GM21737 (cell line): ENCODE results near the gene SLC26A5.
"Not testable (repeated sequence)": the region's sequence is repeated elsewhere in the genome, so short reads cannot be mapped to it uniquely, and the experiment has no call there.

Experiments
- ATAC-seq: cut with Tn5 transposase; IDR thresholded peaks from one replicate; pipeline ENCODE4 v1.9.1; 2021; ENCODE audit warnings: mild to moderate bottlenecking, moderate library complexity; ENCODE audit not compliant: unreplicated experiment

Gene SLC26A5, protein sequence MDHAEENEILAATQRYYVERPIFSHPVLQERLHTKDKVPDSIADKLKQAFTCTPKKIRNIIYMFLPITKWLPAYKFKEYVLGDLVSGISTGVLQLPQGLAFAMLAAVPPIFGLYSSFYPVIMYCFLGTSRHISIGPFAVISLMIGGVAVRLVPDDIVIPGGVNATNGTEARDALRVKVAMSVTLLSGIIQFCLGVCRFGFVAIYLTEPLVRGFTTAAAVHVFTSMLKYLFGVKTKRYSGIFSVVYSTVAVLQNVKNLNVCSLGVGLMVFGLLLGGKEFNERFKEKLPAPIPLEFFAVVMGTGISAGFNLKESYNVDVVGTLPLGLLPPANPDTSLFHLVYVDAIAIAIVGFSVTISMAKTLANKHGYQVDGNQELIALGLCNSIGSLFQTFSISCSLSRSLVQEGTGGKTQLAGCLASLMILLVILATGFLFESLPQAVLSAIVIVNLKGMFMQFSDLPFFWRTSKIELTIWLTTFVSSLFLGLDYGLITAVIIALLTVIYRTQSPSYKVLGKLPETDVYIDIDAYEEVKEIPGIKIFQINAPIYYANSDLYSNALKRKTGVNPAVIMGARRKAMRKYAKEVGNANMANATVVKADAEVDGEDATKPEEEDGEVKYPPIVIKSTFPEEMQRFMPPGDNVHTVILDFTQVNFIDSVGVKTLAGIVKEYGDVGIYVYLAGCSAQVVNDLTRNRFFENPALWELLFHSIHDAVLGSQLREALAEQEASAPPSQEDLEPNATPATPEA

DNA sequence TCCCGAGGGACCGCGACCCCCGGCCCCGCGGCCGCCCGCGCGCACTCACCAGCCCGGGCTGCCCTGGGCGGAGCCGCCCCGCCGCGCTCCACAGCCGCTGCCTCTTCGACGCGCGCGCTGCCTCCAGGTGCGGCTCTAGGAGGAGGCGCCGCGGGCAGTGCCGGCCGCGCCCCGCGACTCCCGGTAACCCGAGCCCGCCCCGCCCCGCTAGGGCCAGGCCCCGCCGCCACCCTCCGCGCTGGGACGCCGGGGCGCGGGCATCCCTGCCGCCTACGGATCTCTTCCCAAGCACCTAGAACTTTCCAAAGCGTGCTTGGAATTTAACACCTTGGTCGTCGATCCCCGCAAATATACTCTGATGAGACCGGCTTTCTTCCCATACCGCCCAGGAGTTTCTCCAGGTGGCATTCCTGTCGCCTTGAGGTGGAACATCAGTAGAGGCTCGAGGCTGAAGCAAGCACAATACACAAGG, at the start of gene SLC26A5:
Gene SLC26A5, minus strand, starts transcription at position 159 of the 472 bp plus-strand sequence. CDS start 24,693 bp downstream, outside the sequence.
- ATAC-seq = no peak

DNA sequence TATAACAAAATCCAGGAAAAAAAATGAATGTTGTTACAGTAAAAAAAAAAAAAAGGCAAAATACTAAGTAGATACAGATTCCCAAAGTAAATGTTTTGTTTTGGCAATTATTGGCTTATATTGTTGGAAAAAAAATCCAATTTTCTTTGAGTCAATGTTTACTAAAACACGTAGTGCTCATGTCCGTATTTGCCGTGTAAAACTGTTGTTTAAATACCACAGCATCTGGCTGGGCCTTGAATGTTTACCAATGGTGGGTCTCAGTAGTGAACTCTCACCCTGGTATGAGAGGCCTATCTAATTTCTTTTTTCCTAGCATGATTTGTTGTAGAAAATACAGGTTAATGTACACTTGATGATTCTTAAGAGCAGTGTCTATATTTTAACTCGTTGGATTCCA, 41.4 kb upstream of the SLC26A5 start:
- ATAC-seq = no peak

DNA sequence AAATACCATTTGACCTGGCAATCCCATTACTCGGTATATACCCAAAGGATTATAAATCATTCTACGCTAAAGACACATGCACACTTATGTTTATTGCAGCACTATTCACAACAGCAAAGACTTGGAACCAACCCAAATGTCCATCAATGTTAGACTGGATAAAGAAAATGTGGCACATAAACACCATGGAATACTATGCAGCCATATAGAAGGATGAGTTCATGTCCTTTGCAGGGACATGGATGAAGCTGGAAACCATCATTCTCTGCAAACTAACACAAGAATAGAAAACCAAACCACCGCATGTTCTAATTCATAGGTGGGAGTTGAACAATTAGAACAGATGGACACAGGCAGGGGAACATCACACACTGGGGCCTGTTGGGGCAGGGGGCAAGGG, 40.9 kb upstream of the SLC26A5 start:
- ATAC-seq = not testable (repeated sequence)

DNA sequence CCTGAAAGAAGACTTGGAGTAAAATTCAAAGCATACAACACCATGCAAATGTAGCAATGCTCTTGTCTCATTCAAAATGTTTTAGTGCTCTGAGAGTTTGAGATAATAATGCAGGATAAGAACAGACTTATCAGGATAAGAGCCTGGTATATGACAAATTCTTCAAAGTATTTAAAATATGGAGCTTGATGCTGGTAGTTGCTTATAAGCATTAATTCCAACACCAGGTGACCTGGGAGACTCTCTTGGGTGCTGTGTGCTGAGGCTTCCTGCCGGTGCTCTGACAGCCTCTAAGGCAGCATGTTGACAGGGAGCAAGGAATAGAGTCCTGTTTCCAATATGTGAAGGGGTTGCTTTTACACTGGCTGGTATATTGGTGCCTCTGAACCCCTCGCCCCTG, 34.8 kb upstream of the SLC26A5 start:
- ATAC-seq = no peak

DNA sequence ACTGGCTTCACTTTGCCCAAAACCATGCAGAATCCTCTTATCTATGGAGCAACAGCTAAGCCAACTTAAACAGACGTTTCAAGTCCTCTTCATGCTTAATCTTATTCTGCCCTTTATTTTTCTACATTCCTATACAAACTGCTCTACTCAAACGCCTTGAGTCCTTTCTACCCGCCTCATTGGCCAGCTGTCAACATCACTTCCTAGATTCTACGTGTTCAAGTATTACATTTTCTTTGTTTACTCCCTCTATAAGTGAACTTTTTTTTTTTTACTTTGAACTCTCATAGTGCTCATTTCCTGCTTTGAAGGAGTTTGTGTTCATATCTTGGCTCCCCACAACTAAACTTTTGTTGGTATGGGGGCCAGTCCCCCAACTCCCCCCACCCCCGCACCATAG, 28.9 kb upstream of the SLC26A5 start:
- no peak for ATAC-seq

DNA sequence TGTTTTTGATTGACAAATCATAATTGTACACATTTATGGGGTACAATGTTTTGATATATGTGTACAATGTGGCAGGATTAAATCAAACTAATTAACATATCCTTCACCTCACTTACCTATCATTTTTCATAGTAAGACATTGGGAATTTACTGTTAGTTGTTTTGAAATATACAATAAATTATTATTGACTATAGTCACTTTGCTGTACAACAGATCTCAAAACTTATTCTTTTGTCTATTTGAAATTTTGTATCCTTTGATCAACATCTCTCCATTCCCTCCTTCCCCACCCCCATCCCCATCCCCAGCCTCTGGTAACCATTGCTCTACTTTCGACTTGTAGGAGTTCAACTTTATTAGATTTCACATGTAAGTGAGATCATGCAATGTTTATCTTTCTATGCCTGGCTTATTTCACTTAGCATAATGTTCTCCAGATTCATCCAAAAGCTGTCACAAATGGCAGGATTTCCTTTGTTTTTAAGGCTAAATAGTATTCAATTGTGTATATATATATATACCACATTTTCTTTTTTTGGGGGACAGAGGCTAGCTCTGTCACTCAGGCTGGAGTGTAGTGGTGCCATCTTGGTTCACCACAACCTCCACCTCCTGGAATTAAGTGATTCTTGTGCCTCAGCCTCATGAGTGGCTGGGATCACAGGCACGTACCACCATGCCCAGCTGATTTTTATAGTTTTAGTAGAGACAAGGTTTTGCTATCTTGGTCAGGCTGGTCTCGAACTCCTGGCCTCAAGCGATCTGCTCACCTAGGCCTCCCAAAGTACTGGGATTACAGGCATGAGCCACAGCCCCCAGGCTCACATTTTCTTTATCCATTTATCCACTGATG, 23.3 kb upstream of the SLC26A5 start:
- no peak for ATAC-seq

DNA sequence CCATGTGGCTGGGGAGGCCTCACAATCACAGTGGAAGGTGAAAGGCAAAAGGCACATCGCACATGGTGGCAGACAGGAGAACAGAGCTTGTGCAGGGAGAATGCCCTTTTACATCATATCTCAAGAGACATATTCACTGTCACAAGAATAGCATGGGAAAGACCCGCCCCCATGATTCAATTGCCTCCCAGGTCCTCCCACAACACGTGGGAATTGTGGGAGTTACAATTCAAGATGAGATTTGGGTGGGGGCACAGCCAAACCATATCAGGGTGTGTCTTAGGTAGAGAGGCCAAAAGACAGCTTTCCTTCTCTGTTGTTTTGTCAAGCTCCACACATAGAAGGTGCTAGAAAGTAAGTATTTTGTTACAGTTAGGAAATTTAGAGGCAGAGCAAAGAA, 20.8 kb upstream of the SLC26A5 start:
- ATAC-seq = no peak

DNA sequence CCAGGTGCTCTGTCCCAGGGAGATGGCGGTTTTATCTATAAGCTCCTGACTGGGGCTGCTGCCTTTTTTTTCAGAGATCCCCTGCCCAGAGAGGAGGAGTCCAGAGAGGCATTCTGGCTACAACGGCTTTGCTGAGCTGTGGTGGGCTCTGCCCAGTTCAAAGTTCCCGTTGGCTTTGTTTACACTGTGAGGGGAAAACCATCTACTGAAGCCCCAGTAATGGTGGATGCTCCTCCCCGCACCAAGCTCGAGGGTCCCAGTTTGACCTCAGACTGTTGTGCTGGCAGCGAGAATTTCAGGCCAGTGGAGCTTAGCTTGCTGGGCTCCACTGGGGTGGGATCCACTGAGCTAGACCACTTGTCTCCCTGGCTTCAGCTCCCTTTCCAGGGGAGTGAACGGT, 16.4 kb upstream of the SLC26A5 start:
- ATAC-seq = no peak

DNA sequence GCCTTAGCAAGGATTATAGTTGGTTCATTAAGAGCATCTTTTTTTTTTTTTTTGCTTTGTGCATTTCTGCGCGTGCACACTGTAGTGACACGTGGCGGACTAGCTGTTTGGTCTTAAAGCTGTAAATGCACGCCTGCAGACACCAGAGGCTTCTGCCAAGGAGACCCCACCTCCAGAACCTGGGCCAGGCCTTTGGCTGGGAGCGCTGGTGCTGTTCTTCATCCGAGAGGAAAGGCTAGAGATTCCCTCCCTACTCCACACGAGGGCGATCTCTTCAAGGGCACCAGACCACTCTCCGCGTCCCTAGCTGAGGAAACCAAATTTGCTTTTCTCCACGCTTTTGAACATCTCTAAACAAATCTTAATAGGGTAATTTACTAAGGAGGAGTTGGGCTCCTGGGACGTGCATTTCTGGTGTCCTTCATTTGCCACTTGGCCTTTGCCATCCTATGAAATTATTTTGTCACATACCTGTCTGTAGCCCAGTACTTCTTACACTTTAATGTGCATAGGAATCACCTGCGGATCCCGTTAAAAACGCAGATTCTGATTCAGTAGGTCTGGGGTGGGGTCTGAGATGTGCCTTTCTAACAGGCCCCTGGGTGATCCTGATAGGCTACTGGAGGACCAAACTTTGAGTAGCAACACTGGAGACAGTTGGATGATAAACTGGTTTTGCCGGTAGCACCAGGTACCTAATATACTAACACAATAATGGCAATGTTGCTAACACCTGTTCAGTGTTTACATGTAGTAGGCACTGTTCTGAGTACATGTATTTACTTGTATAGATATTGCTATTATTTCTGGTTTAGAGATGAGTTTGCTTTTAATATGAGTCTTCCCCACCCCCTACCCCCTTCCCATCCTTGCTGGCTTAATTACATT, 1.3 kb upstream of the SLC26A5 start:
- ATAC-seq = no peak

DNA sequence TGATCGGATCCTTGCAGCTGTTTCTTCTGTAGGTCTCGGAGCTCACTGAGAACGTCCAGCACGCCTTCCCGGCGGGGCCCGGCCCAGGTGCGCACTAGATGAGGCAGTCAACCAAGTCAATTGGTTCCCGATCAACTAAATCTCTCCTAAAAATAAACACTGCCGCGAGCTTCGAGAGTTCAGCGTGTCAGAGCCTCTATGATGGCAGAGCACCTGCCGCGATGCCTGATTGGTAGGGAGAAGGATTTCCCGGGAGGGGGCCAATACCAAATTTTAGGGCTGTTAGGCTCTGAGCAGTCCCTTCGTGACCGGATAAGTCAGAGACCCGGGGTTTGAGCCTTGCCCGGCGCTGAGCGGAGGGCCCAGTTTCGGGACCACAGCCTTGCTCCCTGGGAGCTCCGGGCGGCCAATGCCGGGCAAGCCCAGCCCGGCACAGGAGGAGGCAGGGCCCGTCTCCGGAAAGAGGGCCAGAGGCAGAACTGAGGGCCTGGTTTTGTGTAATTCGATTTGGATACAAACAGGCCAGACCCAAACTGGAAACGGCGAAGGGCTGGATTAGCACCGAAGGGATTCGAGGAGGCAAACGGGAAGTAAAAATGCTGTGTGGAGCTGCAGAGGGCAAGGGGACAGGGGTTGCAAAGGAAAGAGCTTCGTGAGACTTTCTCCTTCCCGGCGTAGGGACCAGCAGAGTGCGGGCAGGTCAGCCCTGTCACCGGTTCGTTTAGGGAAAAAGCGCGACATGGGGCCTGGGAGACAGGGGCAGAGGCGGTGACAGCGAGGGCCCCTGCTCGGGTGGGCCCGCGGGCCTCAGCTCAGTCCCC, 569 bp downstream of the SLC26A5 start:
- ATAC-seq = no peak

DNA sequence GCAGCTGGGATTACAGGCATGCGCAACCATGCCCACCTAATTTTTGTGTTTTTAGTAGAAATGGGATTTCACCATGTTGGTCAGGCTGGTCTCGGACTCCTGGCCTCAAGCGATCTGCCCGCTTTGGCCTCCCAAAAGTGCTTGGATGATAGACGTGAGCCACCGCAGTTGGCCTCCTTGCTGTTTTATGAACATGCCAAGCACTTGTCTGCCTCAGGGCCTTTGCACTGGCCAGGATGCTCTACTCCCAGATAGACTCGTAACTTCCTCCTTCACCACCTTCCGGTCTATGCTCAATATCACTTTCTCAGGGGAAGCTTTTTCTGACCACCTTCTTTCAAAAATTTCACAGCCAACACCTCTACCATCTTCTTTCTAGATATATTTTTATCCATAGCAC, 6.3 kb downstream of the SLC26A5 start:
- no peak for ATAC-seq

DNA sequence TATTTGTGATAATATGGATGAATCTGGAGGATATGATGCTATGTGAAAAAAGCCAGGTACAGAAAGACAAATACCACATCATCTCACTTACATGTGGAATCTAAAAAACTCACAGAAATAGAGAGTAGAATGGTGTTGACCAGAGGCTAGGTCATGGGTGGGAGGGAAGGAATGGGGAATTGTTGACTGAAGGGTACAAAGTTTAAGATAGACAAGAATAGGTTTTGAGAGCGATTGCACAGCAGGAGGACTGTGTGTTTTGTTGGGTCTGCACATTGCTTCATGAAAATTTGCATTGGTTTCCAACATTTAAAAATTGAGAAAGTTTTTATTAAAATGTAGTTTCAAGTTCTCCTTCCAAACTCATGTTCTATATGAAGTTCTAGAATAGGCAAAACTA, 8.4 kb downstream of the SLC26A5 start:
- ATAC-seq = no peak

DNA sequence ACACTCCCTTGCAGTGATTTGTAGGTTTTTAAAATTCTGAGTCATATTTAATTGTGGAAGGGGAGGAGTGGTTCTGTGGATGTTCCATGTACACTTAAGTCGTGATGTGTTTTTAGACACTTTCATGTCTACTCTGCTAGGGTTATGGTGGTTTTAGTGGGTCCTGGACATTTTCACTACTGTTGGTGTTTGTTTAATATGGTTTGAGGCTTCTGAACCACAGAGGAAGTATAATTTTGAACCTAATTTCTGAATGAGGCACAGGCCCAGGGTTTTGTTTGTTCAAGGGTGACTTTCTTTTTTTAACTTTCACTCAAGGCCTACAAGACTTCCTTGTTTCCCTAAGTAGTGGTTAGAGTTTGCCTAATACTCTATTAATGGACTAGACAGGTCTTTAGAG, 13.3 kb downstream of the SLC26A5 start:
- ATAC-seq = no peak

DNA sequence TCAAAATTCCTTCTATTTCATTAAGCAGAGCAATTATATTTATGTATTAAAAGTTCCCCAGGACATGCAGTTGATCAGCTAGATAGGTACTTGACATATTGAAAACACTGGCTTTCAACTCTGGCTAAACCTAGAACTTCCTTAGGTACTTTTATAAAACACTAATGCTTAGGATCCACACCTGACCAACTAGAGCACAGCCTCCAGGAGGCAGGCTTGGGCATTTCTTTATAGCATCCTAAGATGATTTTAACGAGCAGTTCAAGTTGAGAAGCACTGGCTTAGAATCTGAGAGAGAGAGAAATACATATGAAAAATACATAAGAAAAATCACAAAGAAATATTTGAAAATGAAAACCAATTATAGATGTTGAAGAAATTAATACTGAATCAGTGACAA, 20.8 kb downstream of the SLC26A5 start:
- no peak for ATAC-seq

DNA sequence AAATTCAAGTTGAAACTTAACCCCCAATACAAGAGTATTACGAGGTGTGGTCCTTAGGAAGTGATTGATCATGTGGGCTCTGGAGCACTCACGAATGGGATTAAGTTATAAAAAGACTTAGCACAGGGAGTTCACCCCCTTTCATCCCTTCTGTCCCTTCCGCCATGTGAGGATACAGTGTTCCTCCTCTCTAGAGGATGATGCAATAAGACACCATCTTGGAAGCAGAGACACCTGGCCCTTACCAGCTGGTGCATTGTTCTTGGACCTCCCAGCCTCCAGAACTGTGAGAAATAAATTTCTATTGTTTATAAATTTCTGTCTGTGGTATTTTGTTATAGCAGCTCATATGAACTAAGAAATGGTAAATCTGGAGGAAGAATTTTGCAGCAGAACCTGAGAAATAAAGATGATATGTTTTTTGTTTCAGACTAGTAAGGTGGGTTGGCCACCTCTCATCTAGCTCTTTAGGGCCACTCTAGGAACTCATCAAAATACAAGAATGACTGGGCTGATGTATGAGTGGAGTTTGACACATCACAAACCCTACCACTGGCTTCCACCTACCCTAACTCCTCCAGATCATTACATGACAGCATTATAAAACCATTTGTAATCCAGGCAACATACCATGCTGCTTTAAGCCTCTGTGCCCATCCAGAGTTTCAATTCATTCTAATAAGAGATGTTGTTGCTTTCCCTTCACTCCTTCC, 22.4 kb downstream of the SLC26A5 start:
- ATAC-seq = no peak

DNA sequence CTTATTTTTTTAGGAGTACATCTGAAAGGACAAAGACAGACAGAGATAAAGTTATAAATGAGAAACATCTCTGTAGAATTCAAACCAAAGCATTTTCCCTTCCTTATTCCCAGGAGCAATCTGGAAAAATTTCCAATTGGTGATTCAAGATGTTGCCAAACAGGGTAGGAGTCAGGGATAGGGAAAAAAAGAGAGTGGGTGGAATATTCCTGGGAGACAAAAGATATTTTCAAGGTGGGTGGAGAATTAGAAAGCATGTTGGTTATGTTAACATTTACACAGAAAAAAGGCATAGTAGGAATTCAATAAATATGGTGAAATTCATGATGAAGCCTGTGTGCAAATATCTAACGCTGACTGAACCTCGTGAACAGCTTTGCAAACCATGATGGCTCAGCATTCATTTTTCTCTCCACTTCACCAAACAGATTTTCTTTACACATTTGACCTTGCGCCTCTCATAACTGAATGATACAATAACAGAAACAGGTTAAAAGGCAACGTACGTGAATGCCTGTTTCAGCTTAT, 25.1 kb downstream of the SLC26A5 start:
- no peak for ATAC-seq

DNA sequence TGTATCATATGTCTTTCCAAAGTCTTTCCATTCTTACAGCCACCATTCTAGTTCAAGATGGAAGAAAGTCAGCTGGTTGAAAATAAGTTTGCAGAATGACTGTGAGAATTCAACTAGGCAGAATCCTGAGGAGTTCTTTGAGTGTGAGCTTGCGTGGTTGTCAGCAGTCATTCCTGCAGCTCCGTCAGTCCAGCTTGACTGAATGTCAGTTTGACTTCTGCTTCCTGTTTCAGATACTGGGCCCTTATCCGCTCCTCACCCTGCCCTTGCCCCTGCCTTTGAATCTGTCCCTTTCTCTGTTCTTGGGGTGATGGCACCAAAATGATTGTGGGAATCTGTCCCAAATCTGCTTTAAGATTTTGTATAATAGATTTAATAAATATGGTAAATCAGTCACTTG, 27.8 kb downstream of the SLC26A5 start:
- no peak for ATAC-seq

DNA sequence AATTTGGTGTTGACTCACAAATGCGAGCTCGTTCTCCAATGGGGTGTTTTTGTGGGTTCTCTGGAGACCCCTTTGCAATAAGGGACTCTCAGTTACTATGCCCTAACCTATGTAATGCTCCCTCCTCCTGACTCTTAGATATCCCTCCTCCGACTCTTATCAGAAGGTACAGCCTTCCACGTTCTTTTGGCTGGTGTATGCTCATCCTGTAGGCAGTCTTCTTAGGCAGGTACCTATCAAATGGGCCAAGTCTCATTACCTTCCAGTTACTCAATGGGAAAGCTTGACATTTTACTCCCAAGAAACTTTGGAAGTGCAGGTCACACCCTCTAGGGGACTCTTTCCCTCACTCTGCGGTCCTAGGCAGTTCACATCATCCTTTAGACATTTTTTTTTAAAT, 32.6 kb downstream of the SLC26A5 start:
- ATAC-seq = no peak

DNA sequence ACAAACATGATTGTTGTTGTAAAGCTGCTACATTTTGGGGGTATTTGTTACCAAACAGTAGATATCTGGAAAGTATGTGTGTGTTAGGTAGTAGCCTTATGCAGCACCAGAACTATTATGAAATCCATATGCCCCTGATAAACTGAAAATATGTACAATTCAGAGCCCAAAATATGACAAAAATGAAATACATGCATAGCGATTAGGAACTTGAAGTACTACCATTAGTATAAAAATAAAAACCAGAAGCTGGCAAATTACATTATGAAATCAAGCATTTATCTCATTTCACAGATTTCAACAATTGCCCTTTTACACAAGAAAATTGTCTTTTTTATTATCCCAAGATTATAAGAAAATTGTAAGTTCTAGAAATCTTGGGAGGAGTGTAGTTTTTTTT, 33.9 kb downstream of the SLC26A5 start:
- ATAC-seq = no peak
